ENCODE measurements around the gene ENO2. TPM values are rescaled to one million over a fixed set of nuclear protein-coding genes. Genes with fewer than 3 reads are reported as not detected.

The ENO2 gene
- total RNA-seq, 1 experiment from 2014 or later: 166 TPM

GRCh38 chr12:6947615-6948014 lies 33.2 kb downstream of the ENO2 start:
- Histone ChIP-seq H2BK20ac (ENCODE audit: low read depth, low read length, poor library complexity, severe bottlenecking) (no peak overlapping the region), H2BK12ac (ENCODE audit: insufficient read length, low read depth, low read length) (no peak overlapping the region), H3K14ac (ENCODE audit: insufficient read depth, low read length) (no peak overlapping the region), H4K5ac (ENCODE audit: insufficient read length, low read depth, low read length) (no peak overlapping the region), H2BK120ac (ENCODE audit: low read depth, low read length, poor library complexity, severe bottlenecking) (no peak overlapping the region), H4K91ac (ENCODE audit: insufficient read length, low read depth, low read length) (no peak overlapping the region), H3K56ac (ENCODE audit: insufficient read length, low read depth, low read length) (no peak overlapping the region), H3K9me3 (ENCODE audit: control insufficient read depth, low read depth, low read length) (no peaks in the 10 kb centered on the region), H3K79me1 (ENCODE audit: insufficient read depth, low read depth, low read length, poor library complexity, severe bottlenecking) (no peaks in the 10 kb centered on the region), H3K23me2 (ENCODE audit: insufficient read length, low read depth, low read length, poor library complexity, severe bottlenecking) (peaks cover 16% of the 10 kb centered on the region), H3K4me2 (ENCODE audit: insufficient read depth, insufficient read length, low read length) (no peak overlapping the region), H3K27me3 (ENCODE audit: insufficient read depth, low read length) (no peaks in the 10 kb centered on the region), H2AFZ (ENCODE audit: low read length) (no peak overlapping the region), H3K4me1 (ENCODE audit: insufficient read depth, low read length) (0 out of 2 replicates have a peak, but pooled peaks cover 4% of the 10 kb centered on the region), H2AK5ac (ENCODE audit: insufficient read length, low read length) (no peak overlapping the region), H4K8ac (replicated peaks; ENCODE audit: insufficient read length, low read depth, low read length) (no peak overlapping the region), H2BK5ac (ENCODE audit: insufficient read length, low read length) (no peak overlapping the region), H4K20me1 (ENCODE audit: control insufficient read depth, insufficient read depth, insufficient read length) (peaks cover 2% of the 10 kb centered on the region), H3K9ac (ENCODE audit: extremely low read depth, insufficient read length, low read length) (no peak overlapping the region), H3T11ph (ENCODE audit: low read length) (no peak overlapping the region), H2BK15ac (ENCODE audit: low read depth, low read length) (no peak overlapping the region), H3K79me2 (ENCODE audit: insufficient read depth, low read length) (no peaks in the 10 kb centered on the region), H3K4ac (ENCODE audit: low read depth, low read length) (no peak overlapping the region), H3K27ac (ENCODE audit: insufficient read length, low read depth, low read length) (no peak overlapping the region), H3K18ac (ENCODE audit: insufficient read length, low read depth, low read length) (no peak overlapping the region), H3K23ac (ENCODE audit: insufficient read length, low read depth, low read length) (no peak overlapping the region)
- TF ChIP-seq, protein P1, sequence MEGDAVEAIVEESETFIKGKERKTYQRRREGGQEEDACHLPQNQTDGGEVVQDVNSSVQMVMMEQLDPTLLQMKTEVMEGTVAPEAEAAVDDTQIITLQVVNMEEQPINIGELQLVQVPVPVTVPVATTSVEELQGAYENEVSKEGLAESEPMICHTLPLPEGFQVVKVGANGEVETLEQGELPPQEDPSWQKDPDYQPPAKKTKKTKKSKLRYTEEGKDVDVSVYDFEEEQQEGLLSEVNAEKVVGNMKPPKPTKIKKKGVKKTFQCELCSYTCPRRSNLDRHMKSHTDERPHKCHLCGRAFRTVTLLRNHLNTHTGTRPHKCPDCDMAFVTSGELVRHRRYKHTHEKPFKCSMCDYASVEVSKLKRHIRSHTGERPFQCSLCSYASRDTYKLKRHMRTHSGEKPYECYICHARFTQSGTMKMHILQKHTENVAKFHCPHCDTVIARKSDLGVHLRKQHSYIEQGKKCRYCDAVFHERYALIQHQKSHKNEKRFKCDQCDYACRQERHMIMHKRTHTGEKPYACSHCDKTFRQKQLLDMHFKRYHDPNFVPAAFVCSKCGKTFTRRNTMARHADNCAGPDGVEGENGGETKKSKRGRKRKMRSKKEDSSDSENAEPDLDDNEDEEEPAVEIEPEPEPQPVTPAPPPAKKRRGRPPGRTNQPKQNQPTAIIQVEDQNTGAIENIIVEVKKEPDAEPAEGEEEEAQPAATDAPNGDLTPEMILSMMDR (conservative IDR thresholded peaks at IDR 0.05): no peak
- H3K27me3 Mint-ChIP-seq (ENCODE audit: low read depth): peaks cover 2% of the 10 kb centered on the region; the same call in 1 of the 2 replicates
- peaks cover 42% of the 10 kb centered on the region in 2 experiments for H3K4me1 Mint-ChIP-seq
- H3K27ac Mint-ChIP-seq: no peak overlapping the region; a peak in 2 of 7 replicates
- no CpG with 5 or more reads among the region's 8 CpGs for WGBS (ENCODE audit: extremely low coverage, insufficient read length, low lambda C conversion rate)
- DNase-seq: no peak
- no peaks in the 10 kb centered on the region; a peak in 1 of 5 replicates for H3K9me3 Mint-ChIP-seq
- H3K36me3 Mint-ChIP-seq (ENCODE audit: insufficient read depth in 1 of 3, low read depth in 3 of 3): peaks cover 3 to 6% (median 6%) of the 10 kb centered on the region in 3 experiments; a peak in 3 of 7 replicates
- H3K4me3 Mint-ChIP-seq: peak overlapping the region; percentile 18 to 25; a peak in 1 of 5 replicates

Data from H9 (cell line).